CD4-positive, alpha-beta T cell treated with Interleukin-15 for 1 hour (primary cell): ENCODE data around the gene APOB.

Experiments
- DNase-seq: peaks from one replicate; pipeline ENCODE4 v3.0.0-alpha.2; 2020

The APOB gene

GRCh38 chr2:20977520-20978180, 66.2 kb downstream of the APOB start:
- no peak for DNase-seq

GRCh38 chr2:20976527-20976926, 67.3 kb downstream of the APOB start:
- no peak for DNase-seq

- no peak for DNase-seq
These were observed 70.9 kb downstream of the APOB start for GRCh38 chr2:20972792-20973565.

GRCh38 chr2:20972110-20972509, 71.8 kb downstream of the APOB start:
- no peak for DNase-seq

GRCh38 chr2:20970068-20970467, 73.8 kb downstream of the APOB start:
- no peak for DNase-seq

- no peak for DNase-seq
These were observed 77.7 kb downstream of the APOB start for GRCh38 chr2:20966061-20966595.

DNA sequence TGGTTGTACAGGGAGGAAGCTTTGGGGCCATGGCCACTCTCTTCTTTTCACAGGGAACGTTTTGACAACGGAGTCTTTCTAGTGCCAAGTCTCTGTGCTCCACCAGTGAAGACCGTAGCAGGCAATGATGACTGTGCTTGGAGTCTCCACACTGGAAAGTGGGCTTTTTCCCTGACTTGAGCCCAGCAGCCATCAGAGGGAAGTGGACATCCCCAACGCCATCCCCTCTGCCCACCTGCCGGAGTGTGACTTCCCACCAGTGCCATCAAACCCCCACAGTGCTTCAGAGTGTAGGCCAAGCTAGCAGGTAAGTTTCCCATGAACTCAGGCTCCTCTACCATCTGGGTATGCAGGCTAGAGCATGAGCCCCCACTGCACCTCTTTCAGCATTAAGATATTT, 78.7 kb downstream of the APOB start:
- no peak for DNase-seq

- DNase-seq: no peak
These were observed 80.0 kb downstream of the APOB start for GRCh38 chr2:20963867-20964266.

GRCh38 chr2:20962939-20963557, 80.8 kb downstream of the APOB start:
- DNase-seq: peak; percentile 45

- no peak for DNase-seq
These were observed 82.0 kb downstream of the APOB start for GRCh38 chr2:20961858-20962257.

GRCh38 chr2:20960003-20960402, 83.9 kb downstream of the APOB start:
- no peak for DNase-seq

DNA sequence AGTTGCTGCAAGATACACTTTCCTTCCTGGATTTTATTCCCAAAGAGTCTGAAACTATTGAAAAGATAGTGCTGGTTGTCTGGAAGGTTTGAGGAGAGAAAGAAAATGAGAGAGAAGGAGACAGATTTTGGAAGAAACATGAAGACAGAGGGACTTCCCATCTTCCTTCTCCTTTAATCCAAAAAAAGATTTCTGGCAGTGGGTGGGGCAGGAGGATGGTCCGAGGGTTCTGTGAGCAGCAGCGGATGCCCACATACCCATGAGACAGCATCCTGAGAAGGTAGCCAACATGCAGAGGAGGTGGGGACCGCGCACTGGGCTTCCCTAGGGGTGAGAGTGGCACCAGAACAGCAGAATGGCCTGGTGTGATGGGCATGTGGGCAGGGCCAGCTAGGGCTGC, 84.6 kb downstream of the APOB start:
- DNase-seq: no peak

GRCh38 chr2:20957788-20958525, 85.9 kb downstream of the APOB start:
- DNase-seq: no peak

DNA sequence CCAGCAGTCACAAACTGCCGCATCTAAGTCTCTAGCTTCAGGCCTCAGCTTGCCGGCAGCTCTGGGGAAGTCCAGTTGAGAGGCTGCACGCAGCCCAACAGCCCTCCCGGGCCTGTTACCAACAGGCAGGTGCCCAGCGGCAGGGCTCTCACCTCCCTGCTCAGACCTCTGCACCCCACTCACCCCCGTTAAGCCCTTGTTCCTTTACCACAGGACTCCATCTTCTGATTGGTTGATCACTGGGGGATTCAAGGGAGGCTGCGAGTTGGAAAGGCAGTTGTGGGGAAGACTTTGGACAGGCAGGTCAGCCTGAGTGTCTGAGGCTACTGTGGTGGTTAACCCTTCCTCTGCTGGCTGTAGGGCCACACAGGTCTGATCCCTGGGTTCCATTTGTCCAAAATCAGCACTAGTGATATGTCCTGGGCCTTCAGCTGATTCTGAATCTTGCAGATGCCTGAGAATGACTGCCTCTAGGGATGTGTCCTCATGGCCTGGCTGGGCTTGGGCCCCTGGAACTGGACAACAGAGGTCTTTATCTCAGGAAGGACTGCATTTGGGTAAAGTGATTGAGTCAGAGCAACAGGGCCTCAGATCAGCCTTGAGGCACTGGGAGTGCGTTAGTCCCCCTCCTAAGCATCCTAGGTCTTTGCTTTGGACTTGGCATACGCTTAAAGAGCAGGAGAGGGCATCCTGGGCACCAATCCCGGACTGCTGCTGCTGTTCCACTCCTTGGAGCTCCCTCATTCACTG, 88.4 kb downstream of the APOB start:
- no peak for DNase-seq

GRCh38 chr2:20953146-20953824, 90.6 kb downstream of the APOB start:
- DNase-seq: no peak
